Stomach (tissue), 4 donors: ENCODE results near the gene TRIM2.

ENCODE experiments used
- CTCF ChIP-seq, 7 experiments: fragments of 450-650 bp in 4 of 7; fragments of 200-600 bp in 3 of 7; sonication (generic) in 3 of 7; IDR thresholded peaks; one replicate each; pipeline ENCODE4 v1.5.1; 2016 to 2019; ENCODE audit warnings: antibody characterized with exemption in 7 of 7, control low read depth in 2 of 7, mild to moderate bottlenecking in 1 of 7
- EP300 ChIP-seq: sonication (generic); formaldehyde crosslinking; IDR thresholded peaks from one replicate; pipeline ENCODE4 v1.6.1; 2017; ENCODE audit warnings: antibody characterized with exemption
- POLR2A ChIP-seq, 4 donors: fragments of 450-650 bp; IDR thresholded peaks; one replicate each; pipeline ENCODE4 v1.6.1; 2016; ENCODE audit warnings: antibody characterized with exemption in 4 of 4, control low read depth in 2 of 4, mild to moderate bottlenecking in 1 of 4, moderate library complexity in 1 of 4
- POLR2AphosphoS5 ChIP-seq, 3 donors: sonication (generic); formaldehyde crosslinking; IDR thresholded peaks; one replicate each; pipeline ENCODE4 v1.6.1; 2016; ENCODE audit warnings: antibody characterized with exemption in 3 of 3

GRCh38 chr4:153257991-153258390, 53.7 kb downstream of the TRIM2 start:
- TF ChIP-seq CTCF (IDR thresholded peaks at IDR 0.05): no peak
- TF ChIP-seq POLR2AphosphoS5 (IDR thresholded peaks at IDR 0.05): no peak
- no peak for TF ChIP-seq POLR2A (IDR thresholded peaks at IDR 0.05)
- TF ChIP-seq EP300: no peak
